HUES6 (cell line): ENCODE measurements around the gene SEMA5A.

Experiments used
- H3K27ac ChIP-seq: 2 replicates; pipeline ENCODE4 v1.7.0; 2013; ENCODE audit warnings: low read depth, mild to moderate bottlenecking, low read length, inconsistent platforms
- H3K27me3 ChIP-seq: 2 replicates; pipeline ENCODE4 v1.6.1; 2013; ENCODE audit warnings: low read length; ENCODE audit not compliant: control insufficient read depth, insufficient read depth
- H3K36me3 ChIP-seq: 2 replicates; pipeline ENCODE4 v1.6.1; 2013; ENCODE audit warnings: low read length; ENCODE audit not compliant: control insufficient read depth, insufficient read depth
- H3K4me1 ChIP-seq: 2 replicates; pipeline ENCODE4 v1.6.1; 2013; ENCODE audit warnings: low read length; ENCODE audit not compliant: control insufficient read depth, insufficient read depth
- H3K4me3 ChIP-seq: 2 replicates; pipeline ENCODE4 v1.5.1; 2013; ENCODE audit warnings: low read depth, low read length
- H3K9ac ChIP-seq: one replicate; pipeline ENCODE4 v1.6.1; 2013; ENCODE audit warnings: mild to moderate bottlenecking, low read length
- H3K9me3 ChIP-seq: 2 replicates; pipeline ENCODE4 v1.6.1; 2013; ENCODE audit warnings: low read depth, low read length; ENCODE audit not compliant: control insufficient read depth, insufficient read depth

The SEMA5A gene

GRCh38 chr5:9241479-9242305 is 304.2 kb downstream of the SEMA5A start:
- H3K4me1 ChIP-seq = no peaks in the 10 kb centered on the region
- H3K4me3 ChIP-seq = no peak overlapping the region
- no peaks in the 10 kb centered on the region for H3K27me3 ChIP-seq
- H3K9ac ChIP-seq = no peak overlapping the region
- no peak overlapping the region for H3K27ac ChIP-seq
- H3K36me3 ChIP-seq = no peaks in the 10 kb centered on the region
- H3K9me3 ChIP-seq = no peaks in the 10 kb centered on the region

DNA sequence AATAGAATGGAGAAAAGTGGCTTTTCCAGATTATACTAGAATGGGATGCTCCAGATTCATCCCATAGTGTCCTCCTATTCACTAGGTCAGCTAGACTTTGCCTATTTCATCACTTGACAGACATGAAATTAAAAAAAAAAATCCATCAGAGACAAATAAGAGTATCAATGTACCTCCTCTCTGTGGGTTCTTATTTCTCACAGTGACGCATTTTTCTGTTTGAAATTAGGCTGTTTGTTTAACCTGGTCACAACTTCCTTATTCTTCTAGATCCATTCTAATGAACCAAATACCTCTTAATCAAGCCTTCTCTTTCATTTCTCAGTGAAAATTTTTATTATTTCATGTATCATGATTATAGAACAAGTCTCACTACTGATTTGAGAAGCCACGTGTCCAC is 305.4 kb downstream of the SEMA5A start:
- Histone ChIP-seq H3K4me1 (no peaks in the 10 kb centered on the region), H3K36me3 (no peaks in the 10 kb centered on the region), H3K27me3 (no peaks in the 10 kb centered on the region), H3K9me3 (no peaks in the 10 kb centered on the region), H3K27ac (no peak overlapping the region), H3K9ac (no peak overlapping the region), H3K4me3 (no peak overlapping the region)

DNA sequence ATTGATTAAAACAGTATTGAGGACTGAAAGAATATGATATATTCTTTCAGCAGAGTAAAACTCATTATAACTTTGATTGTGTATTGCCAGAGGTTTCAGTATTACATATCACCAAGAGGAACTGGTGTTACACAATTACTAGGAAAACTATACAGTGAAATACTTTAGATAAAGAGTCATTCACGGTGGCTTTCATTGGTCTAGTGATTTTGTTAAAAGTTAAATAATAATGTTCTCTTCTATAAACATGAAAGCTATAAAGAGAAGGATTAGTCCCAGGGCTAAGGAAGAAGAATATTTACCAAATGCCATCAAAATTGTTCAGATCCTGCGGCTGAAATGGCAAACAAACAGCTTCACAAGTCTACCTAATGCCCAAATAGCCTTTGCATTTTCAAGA is 306.2 kb downstream of the SEMA5A start:
- H3K4me1 ChIP-seq = no peaks in the 10 kb centered on the region
- H3K27ac ChIP-seq = no peak overlapping the region
- no peak overlapping the region for H3K9ac ChIP-seq
- no peaks in the 10 kb centered on the region for H3K9me3 ChIP-seq
- no peaks in the 10 kb centered on the region for H3K27me3 ChIP-seq
- H3K4me3 ChIP-seq = no peak overlapping the region
- no peaks in the 10 kb centered on the region for H3K36me3 ChIP-seq

GRCh38 chr5:9239071-9239470 is 306.8 kb downstream of the SEMA5A start:
- Histone ChIP-seq H3K4me3 (no peak overlapping the region), H3K27ac (no peak overlapping the region), H3K27me3 (no peaks in the 10 kb centered on the region), H3K4me1 (no peaks in the 10 kb centered on the region), H3K36me3 (no peaks in the 10 kb centered on the region), H3K9ac (no peak overlapping the region), H3K9me3 (no peaks in the 10 kb centered on the region)

- no peak overlapping the region for H3K9ac ChIP-seq
- H3K36me3 ChIP-seq = no peaks in the 10 kb centered on the region
- H3K27me3 ChIP-seq = no peaks in the 10 kb centered on the region
- no peak overlapping the region for H3K4me3 ChIP-seq
- H3K4me1 ChIP-seq = 0 out of 2 replicates have a peak, but pooled peaks cover 2% of the 10 kb centered on the region
- no peak overlapping the region for H3K27ac ChIP-seq
- H3K9me3 ChIP-seq = no peaks in the 10 kb centered on the region
Observed at GRCh38 chr5:9233712-9234111, 312.2 kb downstream of the SEMA5A start.

DNA sequence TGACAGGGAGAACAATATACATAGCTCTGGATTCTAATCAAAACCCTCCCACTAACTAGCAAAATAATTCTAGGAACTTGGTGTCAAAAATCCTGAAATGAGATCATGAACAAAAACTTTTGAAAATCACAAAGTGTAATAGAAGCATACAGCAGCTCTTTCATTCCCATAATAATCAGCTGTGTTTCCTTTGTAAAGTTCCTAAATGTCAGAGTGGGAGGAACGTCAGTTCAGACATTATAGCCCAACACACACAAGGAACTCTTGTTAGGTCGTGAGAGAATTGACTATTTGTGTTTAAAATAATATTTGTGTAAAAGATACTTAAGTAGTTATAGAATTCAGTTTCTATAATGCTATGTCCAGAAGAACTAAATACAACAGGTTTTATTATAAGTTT is 312.8 kb downstream of the SEMA5A start:
- Histone ChIP-seq H3K4me3 (no peak overlapping the region), H3K36me3 (no peaks in the 10 kb centered on the region), H3K4me1 (0 out of 2 replicates have a peak, but pooled peaks cover 2% of the 10 kb centered on the region), H3K9ac (no peak overlapping the region), H3K27ac (no peak overlapping the region), H3K27me3 (no peaks in the 10 kb centered on the region), H3K9me3 (no peaks in the 10 kb centered on the region)

GRCh38 chr5:9231842-9232241 is 314.0 kb downstream of the SEMA5A start:
- Histone ChIP-seq H3K36me3 (no peaks in the 10 kb centered on the region), H3K9ac (no peak overlapping the region), H3K4me1 (0 out of 2 replicates have a peak, but pooled peaks cover 2% of the 10 kb centered on the region), H3K27me3 (no peaks in the 10 kb centered on the region), H3K27ac (no peak overlapping the region), H3K4me3 (no peak overlapping the region), H3K9me3 (no peaks in the 10 kb centered on the region)

- no peak overlapping the region for H3K27ac ChIP-seq
- H3K36me3 ChIP-seq = no peaks in the 10 kb centered on the region
- no peaks in the 10 kb centered on the region for H3K9me3 ChIP-seq
- no peak overlapping the region for H3K4me3 ChIP-seq
- 0 out of 2 replicates have a peak, but pooled peaks cover 2% of the 10 kb centered on the region for H3K4me1 ChIP-seq
- no peaks in the 10 kb centered on the region for H3K27me3 ChIP-seq
- H3K9ac ChIP-seq = no peak overlapping the region
Observed at GRCh38 chr5:9230355-9230754, 315.5 kb downstream of the SEMA5A start.

DNA sequence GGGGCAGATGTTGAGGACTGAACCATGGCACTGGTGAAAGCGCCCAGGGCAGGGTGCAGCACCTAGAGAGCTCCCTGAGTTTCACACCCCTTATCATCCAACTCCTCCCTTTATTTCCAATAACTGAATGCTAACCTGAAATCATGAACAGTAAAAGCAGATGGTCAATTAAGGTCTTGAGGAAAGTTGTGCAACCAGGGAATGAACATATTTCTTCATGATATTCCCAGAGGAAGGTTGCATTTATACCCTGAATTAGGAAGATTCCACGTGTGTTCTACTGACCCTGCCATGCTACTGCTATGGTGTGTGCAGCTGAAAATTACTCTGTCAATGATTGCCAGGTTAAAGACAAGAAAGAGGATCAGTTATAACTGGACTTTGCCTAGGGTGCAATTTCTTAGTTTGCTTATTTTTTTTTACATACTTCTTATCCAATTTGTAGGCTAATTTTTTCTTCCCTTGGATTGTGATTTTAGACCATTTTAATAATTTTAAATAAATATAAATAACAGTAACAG is 319.8 kb downstream of the SEMA5A start:
- Histone ChIP-seq H3K27ac (no peak overlapping the region), H3K27me3 (no peaks in the 10 kb centered on the region), H3K9ac (no peak overlapping the region), H3K36me3 (no peaks in the 10 kb centered on the region), H3K4me3 (no peak overlapping the region), H3K4me1 (peaks cover 15% of the 10 kb centered on the region), H3K9me3 (no peaks in the 10 kb centered on the region)

- Histone ChIP-seq H3K9ac (no peak overlapping the region), H3K9me3 (no peaks in the 10 kb centered on the region), H3K4me1 (peaks cover 15% of the 10 kb centered on the region), H3K27ac (no peak overlapping the region), H3K36me3 (no peaks in the 10 kb centered on the region), H3K4me3 (0 out of 2 replicates have a peak overlapping the region, but pooled peaks have one; percentile 12), H3K27me3 (no peaks in the 10 kb centered on the region)
Observed at GRCh38 chr5:9222054-9222976, 323.6 kb downstream of the SEMA5A start.

DNA sequence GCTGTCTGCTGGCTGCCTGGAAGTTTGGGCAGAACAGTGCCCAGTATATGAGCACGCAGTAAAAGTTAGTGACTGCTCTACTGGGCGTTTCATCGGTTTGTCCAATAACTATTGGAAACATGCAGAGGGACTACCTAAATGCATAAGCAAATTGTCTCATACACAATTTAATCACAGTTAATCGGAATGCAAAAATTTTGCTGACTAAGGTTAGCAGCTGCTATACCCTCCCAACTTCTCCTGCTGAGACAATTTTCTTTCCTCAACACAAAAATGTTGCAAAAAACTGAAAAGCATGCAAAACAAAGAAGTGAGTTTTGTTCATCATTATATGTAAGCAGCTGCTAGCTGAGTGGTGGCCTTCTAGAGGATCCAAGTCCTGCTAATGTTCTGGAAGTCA is 327.5 kb downstream of the SEMA5A start:
- no peak overlapping the region for H3K4me3 ChIP-seq
- H3K27me3 ChIP-seq = no peaks in the 10 kb centered on the region
- peaks cover 15% of the 10 kb centered on the region for H3K4me1 ChIP-seq
- H3K9me3 ChIP-seq = peaks cover 2% of the 10 kb centered on the region; the same call in 1 of the 2 replicates
- no peak overlapping the region for H3K9ac ChIP-seq
- no peak overlapping the region for H3K27ac ChIP-seq
- no peaks in the 10 kb centered on the region for H3K36me3 ChIP-seq
